Left lung (tissue), 10 donors: ENCODE results near the gene IL34. TPM values are rescaled to one million over a fixed set of nuclear protein-coding genes. Genes with fewer than 3 reads are reported as not detected.

Source experiments
- ATAC-seq: fragments of 200-7000 bp; cut with Tn5 transposase; one replicate; pipeline ENCODE4 v1.9.1; 2020; ENCODE audit warnings: moderate library complexity
- DNase-seq, 4 donors: peaks; one replicate each; pipeline ENCODE4 v3.0.0-alpha.2; 2013 to 2020
- H3K27ac ChIP-seq, 2 donors: fragments of 200-600 bp; sonication (generic) in 1 of 2; one replicate each; pipeline versions ENCODE4 v1.5.0 to v1.8.0; 2020 to 2021
- H3K27me3 ChIP-seq, 2 donors: fragments of 200-600 bp; sonication (generic) in 1 of 2; one replicate each; pipeline versions ENCODE4 v1.5.0 to v1.8.0; 2020 to 2021
- H3K36me3 ChIP-seq, 2 donors: fragments of 200-600 bp; sonication (generic) in 1 of 2; one replicate each; pipeline versions ENCODE4 v1.5.0 to v1.8.0; 2020 to 2021
- H3K4me1 ChIP-seq, 2 donors: fragments of 200-600 bp; one replicate each; pipeline ENCODE4 v1.8.0; 2021
- H3K4me3 ChIP-seq, 2 donors: fragments of 200-600 bp; sonication (generic) in 1 of 2; one replicate each; pipeline versions ENCODE4 v1.5.0 to v1.8.0; 2020 to 2021; ENCODE audit warnings: mild to moderate bottlenecking in 1 of 2
- H3K9me3 ChIP-seq, 2 donors: fragments of 200-600 bp; sonication (generic) in 1 of 2; one replicate each; pipeline versions ENCODE4 v1.5.0 to v1.8.0; 2020 to 2021
- intact Hi-C, 2 donors: fragments of 100-400 bp; cut with DNase I; formaldehyde crosslinking; loops; one replicate each; pipeline versions ENCODE4 v1.11.2 to v1.14.2; 2022
- polyA plus RNA-seq, 6 donors: library from polyadenylated mRNA; unstranded; fragments of 120-200 nt; gene quantifications; one replicate each; pipeline ENCODE4 v1.2.1, GENCODE V29; 2013; ENCODE audit not compliant: insufficient read length in 6 of 6
- total RNA-seq, 2 donors: library from RNA; stranded (reverse); fragmentation: NEBNext Ultra II Directional; extraction: Animal tissue kit (Norgen Biotek cat#: 25700); gene quantifications; one replicate each; pipeline ENCODE4 v1.2.1, GENCODE V29; 2021
- TF ChIP-seq, protein P1 (sequence below), 2 donors: fragments of 200-600 bp; sonication (generic) in 1 of 2; IDR thresholded peaks; one replicate each; pipeline versions ENCODE4 v1.5.0 to v1.8.0; 2021; ENCODE audit warnings: antibody characterized with exemption in 2 of 2
- donor health status: DM: no; HTN: yes; CAD: no.
- donor health status: DM: no; HTN: no; CAD: no.

Gene IL34
- total and polyA plus RNA-seq, 8 donors = 0.24 to 4.1 (median 0.45) TPM

DNA sequence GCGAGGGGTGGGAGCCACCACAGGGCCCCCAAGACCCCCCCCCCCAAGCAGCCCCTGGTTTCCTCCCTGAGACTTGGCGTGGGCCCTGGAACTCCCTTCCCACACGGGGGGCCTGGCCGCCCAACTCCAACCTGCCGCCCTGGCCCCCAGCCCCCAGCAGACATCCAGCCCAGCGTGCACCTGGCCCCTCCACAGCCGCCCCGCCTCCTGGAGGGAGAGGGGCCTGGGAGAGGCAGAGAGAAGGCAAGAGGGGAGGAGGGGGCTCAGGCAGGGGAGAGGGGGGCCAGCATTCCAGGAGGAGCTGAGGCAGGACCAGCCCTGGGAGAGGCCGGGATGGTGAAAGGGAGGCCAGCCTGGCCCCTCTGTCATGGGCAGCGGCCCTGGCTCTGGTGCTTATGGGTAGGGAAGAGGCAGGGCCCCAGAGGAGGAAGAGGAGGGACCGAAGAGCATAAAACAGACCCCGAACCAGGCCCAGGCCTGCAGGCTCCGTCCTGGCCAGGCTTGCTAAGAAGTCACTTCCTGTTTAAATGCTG lies 16.7 kb downstream of the IL34 start:
- DNase-seq (peak in 1 of 4 donors; percentile 53), ATAC-seq (no peak)
- no peaks in the 10 kb centered on the region for H3K27me3 ChIP-seq
- H3K27ac ChIP-seq = no peak overlapping the region
- no peaks in the 10 kb centered on the region for H3K4me1 ChIP-seq
- H3K9me3 ChIP-seq = no peaks in the 10 kb centered on the region
- H3K36me3 ChIP-seq = peaks cover 0 to 49% of the 10 kb centered on the region in 2 donors
- TF ChIP-seq, protein P1, sequence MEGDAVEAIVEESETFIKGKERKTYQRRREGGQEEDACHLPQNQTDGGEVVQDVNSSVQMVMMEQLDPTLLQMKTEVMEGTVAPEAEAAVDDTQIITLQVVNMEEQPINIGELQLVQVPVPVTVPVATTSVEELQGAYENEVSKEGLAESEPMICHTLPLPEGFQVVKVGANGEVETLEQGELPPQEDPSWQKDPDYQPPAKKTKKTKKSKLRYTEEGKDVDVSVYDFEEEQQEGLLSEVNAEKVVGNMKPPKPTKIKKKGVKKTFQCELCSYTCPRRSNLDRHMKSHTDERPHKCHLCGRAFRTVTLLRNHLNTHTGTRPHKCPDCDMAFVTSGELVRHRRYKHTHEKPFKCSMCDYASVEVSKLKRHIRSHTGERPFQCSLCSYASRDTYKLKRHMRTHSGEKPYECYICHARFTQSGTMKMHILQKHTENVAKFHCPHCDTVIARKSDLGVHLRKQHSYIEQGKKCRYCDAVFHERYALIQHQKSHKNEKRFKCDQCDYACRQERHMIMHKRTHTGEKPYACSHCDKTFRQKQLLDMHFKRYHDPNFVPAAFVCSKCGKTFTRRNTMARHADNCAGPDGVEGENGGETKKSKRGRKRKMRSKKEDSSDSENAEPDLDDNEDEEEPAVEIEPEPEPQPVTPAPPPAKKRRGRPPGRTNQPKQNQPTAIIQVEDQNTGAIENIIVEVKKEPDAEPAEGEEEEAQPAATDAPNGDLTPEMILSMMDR (IDR thresholded peaks at IDR 0.05) = no peak
- intact Hi-C loops = no loop called here
- H3K4me3 ChIP-seq = no peak overlapping the region

- no peaks in the 10 kb centered on the region for H3K4me1 ChIP-seq
- DNase-seq = no peak
- H3K9me3 ChIP-seq = no peaks in the 10 kb centered on the region
- H3K36me3 ChIP-seq = peaks cover 0 to 54% of the 10 kb centered on the region in 2 donors
- TF ChIP-seq, protein P1 (IDR thresholded peaks at IDR 0.05) = no peak
- intact Hi-C loops = no loop called here
- ATAC-seq = no peak
- no peak overlapping the region for H3K4me3 ChIP-seq
- no peaks in the 10 kb centered on the region for H3K27me3 ChIP-seq
- H3K27ac ChIP-seq = no peak overlapping the region
These were observed 17.4 kb downstream of the IL34 start for GRCh38 chr16:70663524-70664324.

DNA sequence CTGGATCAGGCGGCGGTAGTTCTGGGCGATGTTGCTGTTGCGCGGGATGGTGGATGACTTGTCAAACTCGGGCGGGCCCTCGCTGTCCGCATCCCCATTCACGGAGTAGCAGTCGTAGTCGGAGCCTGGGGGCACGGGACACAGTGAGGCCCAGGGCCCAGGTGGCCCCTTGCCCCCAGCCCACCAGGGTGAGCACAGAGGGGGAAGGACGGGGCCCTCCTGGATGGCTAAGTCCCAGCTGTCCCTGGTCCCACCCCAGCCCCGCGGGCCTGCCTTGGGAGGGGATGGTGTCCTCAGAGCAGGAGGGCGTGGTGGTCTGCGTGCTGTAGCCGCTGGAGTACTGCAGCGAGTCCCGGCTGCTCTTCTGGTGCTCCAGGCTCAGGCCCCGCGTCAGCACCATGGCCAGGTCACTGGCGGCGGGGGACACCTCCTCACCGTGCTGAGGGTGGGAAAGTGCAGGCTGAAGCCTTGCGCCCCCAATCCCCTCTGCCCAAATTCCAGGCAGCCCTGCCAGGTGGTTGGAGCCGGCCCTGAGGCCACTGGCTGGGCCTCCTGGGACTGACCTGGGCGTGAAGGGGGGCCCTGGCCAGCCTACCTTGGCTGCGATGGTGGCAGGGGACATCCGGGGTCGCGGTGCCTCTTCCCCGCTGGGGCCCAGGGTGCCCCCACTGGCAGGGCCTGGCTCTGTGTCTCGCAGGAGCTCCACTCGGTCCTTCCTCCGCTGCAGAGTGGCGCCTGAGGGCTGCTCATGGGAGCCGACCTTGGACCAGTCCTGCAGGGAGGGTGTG lies 18.2 kb downstream of the IL34 start:
- H3K36me3 ChIP-seq = peaks cover 0 to 62% of the 10 kb centered on the region in 2 donors
- no peak for ATAC-seq

DNA sequence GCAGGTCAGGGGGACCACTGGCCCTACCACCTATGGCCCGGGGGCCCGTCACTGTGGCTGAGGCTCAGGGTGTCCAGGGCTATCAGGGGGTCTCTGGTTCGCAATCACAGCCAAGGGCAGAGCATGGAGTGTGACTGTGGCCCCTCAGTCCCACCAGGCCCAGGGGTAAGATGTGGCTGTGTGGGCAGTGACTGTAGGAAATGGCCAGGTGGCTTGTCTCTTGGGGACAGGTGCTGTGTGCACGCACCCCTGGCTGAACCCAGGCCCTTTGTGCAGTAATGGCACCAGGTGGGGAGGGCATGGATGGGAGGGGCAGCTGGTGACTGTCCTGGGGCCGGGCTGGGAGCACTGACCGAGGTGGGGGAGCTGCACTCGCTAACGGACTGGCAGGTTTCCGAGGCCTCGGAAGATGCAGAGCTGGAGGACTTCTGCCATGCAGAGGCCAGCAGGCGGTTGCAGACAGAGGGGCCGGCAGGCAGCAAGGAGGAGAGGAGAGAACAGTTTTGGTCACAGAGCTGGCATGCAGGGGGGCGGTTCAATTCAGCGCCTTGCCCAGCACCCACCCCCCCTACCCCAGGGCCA lies 18.8 kb downstream of the IL34 start:
- TF ChIP-seq, protein P1 (IDR thresholded peaks at IDR 0.05) = no peak
- H3K27ac ChIP-seq = no peak overlapping the region
- peaks cover 0 to 68% of the 10 kb centered on the region in 2 donors for H3K36me3 ChIP-seq
- no peaks in the 10 kb centered on the region for H3K4me1 ChIP-seq
- H3K27me3 ChIP-seq = no peaks in the 10 kb centered on the region
- ATAC-seq (no peak), DNase-seq (peak in 1 of 4 donors; percentile 51)
- no peak overlapping the region for H3K4me3 ChIP-seq
- intact Hi-C loops = no loop called here
- H3K9me3 ChIP-seq = no peaks in the 10 kb centered on the region

More for the DNA sequence above, 18.2 kb downstream of the IL34 start:
- Histone ChIP-seq H3K4me3 (no peak overlapping the region), H3K27ac (no peak overlapping the region), H3K9me3 (no peaks in the 10 kb centered on the region), H3K4me1 (no peaks in the 10 kb centered on the region), H3K27me3 (no peaks in the 10 kb centered on the region)
- peak in 1 of 4 donors; percentile 67 for DNase-seq
- intact Hi-C loops = no loop called here
- TF ChIP-seq, protein P1 (IDR thresholded peaks at IDR 0.05) = no peak
